ENCODE data around the gene PTCRA. TPM values are rescaled to one million over a fixed set of nuclear protein-coding genes. Genes with fewer than 3 reads are reported as not detected.
A peak's percentile ranks its signal among the peaks of the same experiment; 100 is the strongest.
"Not testable (repeated sequence)": the region's sequence is repeated elsewhere in the genome, so short reads cannot be mapped to it uniquely, and the experiment has no call there.

Gene PTCRA
- total RNA-seq, 1 donor from 2014 or later = not detected

DNA sequence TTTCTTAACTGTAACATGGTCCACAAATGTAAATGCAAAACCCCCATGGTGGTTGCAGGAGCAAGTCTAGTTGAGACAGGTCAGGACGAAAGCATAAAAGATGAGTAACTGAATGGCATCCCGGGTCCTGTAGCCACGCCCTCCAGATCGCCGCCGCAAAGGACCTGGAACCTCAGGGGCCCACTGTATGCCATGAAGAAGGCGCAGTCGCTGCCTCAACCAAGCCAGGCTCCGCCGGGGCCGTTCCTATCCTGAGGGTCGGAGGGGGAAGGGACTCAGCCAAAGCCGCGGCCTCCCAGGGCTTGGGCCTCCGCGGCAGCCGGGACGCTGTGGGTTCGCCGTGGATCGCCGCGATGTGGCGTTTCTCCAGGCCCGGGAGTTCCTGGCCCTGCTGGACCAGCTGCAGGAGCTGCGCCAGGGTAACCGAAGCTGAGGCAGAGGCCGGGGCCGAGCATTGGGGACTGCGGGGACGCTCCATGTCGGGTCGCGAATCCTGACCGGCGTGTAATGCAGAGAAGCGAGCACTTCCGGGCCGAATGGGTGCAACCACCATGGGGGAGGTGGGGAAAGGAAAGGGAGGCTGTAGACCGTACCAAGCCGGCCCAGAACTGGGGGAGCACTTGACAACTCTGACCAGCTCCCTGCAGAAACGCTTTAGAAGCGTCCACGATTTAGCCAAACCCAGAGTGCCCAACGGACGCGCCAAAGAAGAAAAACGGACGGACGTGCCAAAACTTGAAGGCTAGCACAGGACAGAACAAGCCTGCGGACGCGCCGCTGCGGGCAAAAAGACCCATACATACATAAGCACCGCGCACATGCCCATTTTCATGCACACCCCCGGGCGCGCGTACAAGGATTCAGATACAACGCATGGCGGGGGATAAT, 25.3 kb upstream of the PTCRA start:
- Mint-ChIP-seq H3K27me3 (ENCODE audit: unreplicated experiment) (no peaks in the 10 kb centered on the region), H3K4me3 (ENCODE audit: unreplicated experiment) (peak overlapping the region; percentile 89), H3K27ac (ENCODE audit: unreplicated experiment) (peak overlapping the region; percentile 94), H3K9me3 (ENCODE audit: unreplicated experiment) (no peaks in the 10 kb centered on the region), H3K36me3 (ENCODE audit: unreplicated experiment) (peaks cover 11% of the 10 kb centered on the region), H3K4me1 (ENCODE audit: unreplicated experiment) (peaks cover 13% of the 10 kb centered on the region)
- DNase-seq (ENCODE audit: extremely low spot score, unreplicated experiment) = peak; percentile 97
- no peak for TF ChIP-seq CTCF (IDR thresholded peaks at IDR 0.05)

DNA sequence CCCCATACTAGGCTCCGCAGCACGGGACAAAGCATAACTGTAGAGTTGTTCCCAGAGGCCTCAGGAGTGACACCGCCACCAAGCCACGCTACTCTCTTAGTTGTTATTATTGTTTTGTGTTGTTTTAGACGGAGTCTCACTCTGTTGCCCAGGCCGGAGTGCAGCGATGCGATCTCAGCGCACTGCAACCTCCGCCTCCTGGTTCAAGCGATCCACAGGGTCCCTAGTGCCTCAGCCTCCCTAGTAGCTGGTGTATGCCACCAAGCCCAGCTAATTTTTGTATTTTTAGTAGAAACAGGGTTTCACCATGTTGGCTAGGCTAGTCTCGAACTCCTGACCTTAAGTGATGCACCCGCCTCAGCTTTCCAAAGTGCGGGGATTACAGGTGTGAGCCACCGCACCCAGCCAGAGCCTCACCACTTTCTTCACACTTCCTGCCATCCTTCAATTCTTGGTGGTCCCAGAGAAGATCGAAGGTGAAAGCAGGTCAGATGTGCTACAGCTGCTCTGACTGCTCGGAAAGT, 24.6 kb upstream of the PTCRA start:
- H3K27me3 Mint-ChIP-seq (ENCODE audit: unreplicated experiment) = no peaks in the 10 kb centered on the region
- peaks cover 5% of the 10 kb centered on the region for H3K36me3 Mint-ChIP-seq (ENCODE audit: unreplicated experiment)
- DNase-seq (ENCODE audit: extremely low spot score, unreplicated experiment) = no peak
- H3K9me3 Mint-ChIP-seq (ENCODE audit: unreplicated experiment) = no peaks in the 10 kb centered on the region
- peaks cover 13% of the 10 kb centered on the region for H3K4me1 Mint-ChIP-seq (ENCODE audit: unreplicated experiment)
- no peak for TF ChIP-seq CTCF (IDR thresholded peaks at IDR 0.05)
- H3K4me3 Mint-ChIP-seq (ENCODE audit: unreplicated experiment) = peak overlapping the region; percentile 89
- H3K27ac Mint-ChIP-seq (ENCODE audit: unreplicated experiment) = peak overlapping the region; percentile 94

- not testable (repeated sequence) for H3K4me3 Mint-ChIP-seq (ENCODE audit: unreplicated experiment); H3K27me3 Mint-ChIP-seq (ENCODE audit: unreplicated experiment); DNase-seq (ENCODE audit: extremely low spot score, unreplicated experiment); H3K27ac Mint-ChIP-seq (ENCODE audit: unreplicated experiment); H3K36me3 Mint-ChIP-seq (ENCODE audit: unreplicated experiment); H3K9me3 Mint-ChIP-seq (ENCODE audit: unreplicated experiment)
- peaks cover 17% of the 10 kb centered on the region for H3K4me1 Mint-ChIP-seq (ENCODE audit: unreplicated experiment)
Observed at GRCh38 chr6:42894041-42894828, 21.6 kb upstream of the PTCRA start.

DNA sequence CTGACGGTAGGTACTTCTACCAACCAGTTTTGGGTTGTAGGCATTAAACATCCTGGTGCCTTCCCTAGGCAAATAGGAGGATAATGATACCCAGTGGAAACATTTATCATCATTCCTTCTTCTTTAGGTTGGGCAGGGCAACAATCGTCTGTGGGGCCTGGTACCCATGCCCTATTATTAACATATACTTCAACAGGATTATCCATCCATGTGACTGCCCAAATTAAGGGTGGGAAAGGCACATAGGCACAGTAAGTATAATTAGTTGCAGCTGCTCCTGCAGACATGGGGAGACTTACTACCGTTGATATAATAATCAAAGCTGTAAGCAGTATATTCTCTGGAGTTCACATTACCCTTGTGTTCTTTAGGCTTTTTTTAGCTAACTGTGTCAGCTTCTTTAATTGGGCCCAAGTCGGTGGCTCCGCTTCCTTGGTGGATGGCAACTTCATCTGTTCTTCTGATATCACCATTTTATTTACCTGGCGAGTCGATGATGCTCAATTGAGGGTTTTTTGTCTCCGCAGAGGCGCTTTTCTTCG, 19.6 kb upstream of the PTCRA start:
- no peaks in the 10 kb centered on the region for H3K9me3 Mint-ChIP-seq (ENCODE audit: unreplicated experiment)
- H3K4me3 Mint-ChIP-seq (ENCODE audit: unreplicated experiment) = no peak overlapping the region
- no peak for TF ChIP-seq CTCF (IDR thresholded peaks at IDR 0.05)
- no peak for DNase-seq (ENCODE audit: extremely low spot score, unreplicated experiment)
- no peaks in the 10 kb centered on the region for H3K27me3 Mint-ChIP-seq (ENCODE audit: unreplicated experiment)
- H3K4me1 Mint-ChIP-seq (ENCODE audit: unreplicated experiment) = peaks cover 15% of the 10 kb centered on the region
- no peak overlapping the region for H3K27ac Mint-ChIP-seq (ENCODE audit: unreplicated experiment)
- no peaks in the 10 kb centered on the region for H3K36me3 Mint-ChIP-seq (ENCODE audit: unreplicated experiment)

DNA sequence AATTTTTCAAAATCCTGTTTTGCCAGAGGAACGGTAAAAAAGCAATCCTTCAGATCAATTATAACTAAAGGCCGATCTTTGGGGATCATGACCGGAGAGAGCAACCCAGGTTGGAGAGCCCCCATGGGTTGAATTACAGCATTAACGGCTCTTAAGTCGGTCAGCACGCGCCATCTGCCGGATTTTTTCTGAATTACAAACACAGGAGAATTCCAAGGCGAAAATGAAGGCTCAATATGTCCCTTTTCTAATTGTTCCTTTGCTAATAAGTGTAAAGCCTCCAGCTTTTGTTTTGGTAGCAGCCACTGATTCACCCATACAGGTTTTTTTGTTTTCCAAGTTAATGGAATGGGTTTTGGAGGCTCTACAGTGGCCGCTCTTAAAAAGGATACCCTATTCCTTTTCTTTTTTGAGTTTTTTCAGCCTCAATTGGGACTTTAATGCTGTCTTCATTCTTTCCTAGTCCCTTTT, 16.9 kb upstream of the PTCRA start:
- Mint-ChIP-seq H3K27me3 (ENCODE audit: unreplicated experiment) (no peaks in the 10 kb centered on the region), H3K9me3 (ENCODE audit: unreplicated experiment) (no peaks in the 10 kb centered on the region), H3K4me3 (ENCODE audit: unreplicated experiment) (peak overlapping the region; percentile 35), H3K4me1 (ENCODE audit: unreplicated experiment) (peaks cover 21% of the 10 kb centered on the region), H3K27ac (ENCODE audit: unreplicated experiment) (no peak overlapping the region), H3K36me3 (ENCODE audit: unreplicated experiment) (no peaks in the 10 kb centered on the region)
- TF ChIP-seq CTCF (IDR thresholded peaks at IDR 0.05) = peak; percentile 74
- DNase-seq (ENCODE audit: extremely low spot score, unreplicated experiment) = no peak

Measured in osteocyte (in vitro differentiated cells).